Measurements from ENCODE around the gene KCNQ1. TPM values are rescaled to one million over a fixed set of nuclear protein-coding genes. Genes with fewer than 3 reads are reported as not detected.
"Not testable (repeated sequence)": the region's sequence is repeated elsewhere in the genome, so short reads cannot be mapped to it uniquely, and the experiment has no call there.

KCNQ1 gene
- total RNA-seq, 1 donor from 2014 or later, result 6.0 TPM

DNA sequence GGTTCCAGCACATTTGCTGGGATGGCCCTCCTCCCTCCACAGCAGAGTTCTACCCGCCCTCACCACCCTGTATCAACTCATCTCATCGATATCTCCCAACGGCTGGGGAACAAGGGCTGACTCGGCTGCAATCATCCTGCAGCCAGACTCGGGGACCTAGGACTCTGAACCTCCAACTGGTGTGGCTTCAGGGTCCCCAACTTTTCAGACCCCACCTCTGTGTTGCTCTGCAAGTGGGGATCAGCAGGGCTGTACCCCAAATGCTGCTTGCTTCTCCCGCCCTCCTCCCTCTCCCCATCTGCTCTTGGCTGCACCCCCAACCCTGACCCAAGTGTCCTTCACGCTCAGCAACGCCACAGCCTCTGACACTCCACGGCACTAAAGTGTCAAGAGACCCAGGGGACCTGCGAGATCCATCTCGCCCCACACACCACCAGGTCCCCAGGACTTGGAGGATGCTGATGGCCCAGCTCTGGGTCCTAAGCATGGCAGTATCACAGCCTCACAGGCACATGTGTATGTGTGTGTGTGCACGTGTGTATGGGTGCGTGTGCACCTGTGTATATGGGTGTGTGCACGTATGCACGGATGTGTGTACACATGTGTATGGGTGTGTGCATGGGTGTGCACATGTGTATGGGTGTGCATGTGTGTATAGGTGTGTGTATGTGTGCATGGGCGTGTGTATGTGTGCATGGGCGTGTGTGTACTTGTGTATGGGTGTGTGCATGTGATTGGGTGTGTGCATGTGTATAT is 26.4 kb downstream of the KCNQ1 start:
- intact Hi-C loops (cut with micrococcal nuclease), result no loop called here

DNA sequence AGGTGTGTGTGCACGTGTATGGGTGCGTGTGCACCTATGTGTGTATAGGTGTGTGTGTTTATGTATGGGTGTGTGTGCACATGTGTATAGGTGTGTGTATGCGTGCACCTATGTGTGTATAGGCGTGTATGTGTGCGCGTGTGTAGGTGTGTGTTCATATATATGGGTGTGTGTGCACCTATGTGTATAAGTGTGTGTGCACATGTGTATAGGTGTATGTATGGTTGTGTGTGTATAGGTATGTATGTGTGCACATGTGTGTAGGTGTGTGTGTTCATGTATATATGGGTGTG is 26.9 kb downstream of the KCNQ1 start:
- intact Hi-C loops (cut with micrococcal nuclease), result no loop called here

DNA sequence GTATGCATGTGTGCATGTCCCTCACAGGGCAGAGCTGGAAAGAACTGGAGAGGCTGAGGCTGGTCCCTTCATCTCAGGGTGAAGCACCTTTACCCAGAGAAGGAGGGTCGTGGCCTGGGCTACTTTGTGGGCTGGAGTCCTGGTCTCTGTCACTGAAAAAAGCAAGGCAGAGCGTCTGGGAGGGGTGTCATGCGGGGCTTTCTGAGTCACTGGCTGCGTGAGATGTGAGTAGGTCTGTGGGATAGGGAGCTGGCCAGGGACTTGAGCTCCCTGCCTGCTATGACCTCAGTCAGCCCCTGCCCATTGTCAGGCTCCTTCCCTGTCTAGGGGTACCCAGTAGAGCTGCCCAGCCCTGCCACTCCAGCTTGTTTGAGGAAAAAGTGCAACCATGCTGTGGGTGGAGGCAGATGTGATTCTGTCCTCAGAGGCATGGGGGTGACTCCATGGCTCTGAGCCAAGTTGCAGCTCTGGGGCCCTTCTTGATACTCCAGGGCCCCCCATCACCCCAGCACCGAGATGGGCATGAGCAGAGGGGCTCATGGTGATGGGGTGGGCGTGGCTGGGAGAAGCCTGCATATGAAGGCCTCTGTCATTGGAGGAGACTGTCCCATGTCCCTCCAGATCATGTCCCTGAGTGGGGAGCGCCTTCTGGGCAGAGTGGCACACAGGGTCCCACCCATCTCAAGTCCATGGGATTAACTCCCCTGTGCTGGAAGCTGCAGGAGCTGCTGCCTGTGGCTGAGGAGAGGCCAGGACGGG is 27.8 kb downstream of the KCNQ1 start:
- intact Hi-C loops (cut with micrococcal nuclease), result no loop called here

DNA sequence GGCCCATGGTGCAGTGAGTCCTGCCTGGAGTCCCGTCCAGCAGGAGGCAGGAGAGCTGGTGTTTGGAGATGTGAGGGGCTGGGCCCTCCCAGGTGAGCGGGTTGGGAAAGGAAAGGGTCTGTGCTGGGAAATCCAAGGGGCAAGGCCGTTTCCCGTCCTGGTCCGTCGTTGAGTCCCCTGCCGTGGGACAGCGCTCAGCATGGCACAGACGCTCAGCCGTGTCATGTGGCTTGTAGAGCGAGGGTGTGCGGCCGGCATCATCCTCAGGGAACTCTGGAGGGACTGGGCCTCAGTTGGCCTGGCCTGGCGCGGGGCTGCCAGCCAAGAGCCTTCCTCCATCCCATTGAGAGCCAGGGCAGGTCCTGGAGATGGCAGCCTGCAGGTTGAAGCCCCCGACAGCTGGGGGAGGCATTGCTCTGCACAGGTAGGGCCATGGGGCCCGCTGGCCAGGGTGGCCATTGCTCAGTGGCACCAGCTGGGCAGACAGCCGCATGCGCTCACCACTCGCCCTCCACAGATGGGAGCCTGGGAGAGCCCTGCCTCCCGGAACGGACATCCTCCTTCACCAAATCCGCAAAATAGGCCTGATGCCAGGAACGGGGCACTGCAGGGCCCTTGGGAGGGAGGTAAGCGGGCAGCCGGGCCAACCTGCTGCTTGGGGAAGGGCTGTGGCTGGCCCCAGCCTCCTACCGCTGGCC is 28.7 kb downstream of the KCNQ1 start:
- intact Hi-C loops (cut with micrococcal nuclease), result no loop called here

DNA sequence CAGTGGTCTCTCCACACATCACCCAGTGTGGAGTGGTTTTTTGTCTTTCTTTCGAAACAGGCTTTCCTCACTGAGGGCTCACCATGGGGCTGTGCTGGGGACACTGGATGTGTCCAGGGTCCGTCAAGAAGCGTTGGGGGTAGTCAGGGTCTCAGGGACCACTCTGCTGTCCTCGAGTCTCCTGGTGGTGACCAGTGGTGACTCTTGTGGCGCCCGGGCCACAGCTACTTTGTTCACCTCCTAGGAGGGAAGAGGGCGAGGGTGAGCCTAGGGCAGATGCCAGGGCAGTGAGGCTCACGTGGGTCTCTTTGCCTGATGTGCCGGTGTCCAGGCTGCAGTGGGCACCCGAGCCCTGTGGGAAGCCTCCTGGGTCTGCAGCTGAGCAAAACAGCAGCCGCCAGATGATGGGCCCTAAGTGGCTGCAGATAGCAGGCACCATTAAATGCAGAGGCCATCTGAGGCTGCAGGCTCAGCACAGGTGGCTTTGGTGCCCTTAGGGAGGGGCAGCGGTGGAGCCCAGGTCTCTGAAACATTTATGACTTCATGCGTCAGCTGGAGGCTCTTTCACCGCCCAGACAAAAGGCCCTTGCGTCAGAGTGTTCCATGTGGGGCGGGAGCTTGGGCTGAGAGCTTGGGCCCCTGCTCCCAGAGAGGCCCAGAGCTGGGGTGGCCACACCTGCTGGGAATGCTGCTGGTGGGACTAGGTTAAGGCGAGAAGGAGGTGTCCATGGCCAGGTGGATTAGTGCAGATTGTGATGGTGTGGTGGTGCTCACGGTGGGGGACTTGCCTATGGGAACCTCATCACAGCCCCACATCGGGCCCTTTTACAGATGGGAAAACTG is 29.5 kb downstream of the KCNQ1 start:
- intact Hi-C loops (cut with micrococcal nuclease), result no loop called here

DNA sequence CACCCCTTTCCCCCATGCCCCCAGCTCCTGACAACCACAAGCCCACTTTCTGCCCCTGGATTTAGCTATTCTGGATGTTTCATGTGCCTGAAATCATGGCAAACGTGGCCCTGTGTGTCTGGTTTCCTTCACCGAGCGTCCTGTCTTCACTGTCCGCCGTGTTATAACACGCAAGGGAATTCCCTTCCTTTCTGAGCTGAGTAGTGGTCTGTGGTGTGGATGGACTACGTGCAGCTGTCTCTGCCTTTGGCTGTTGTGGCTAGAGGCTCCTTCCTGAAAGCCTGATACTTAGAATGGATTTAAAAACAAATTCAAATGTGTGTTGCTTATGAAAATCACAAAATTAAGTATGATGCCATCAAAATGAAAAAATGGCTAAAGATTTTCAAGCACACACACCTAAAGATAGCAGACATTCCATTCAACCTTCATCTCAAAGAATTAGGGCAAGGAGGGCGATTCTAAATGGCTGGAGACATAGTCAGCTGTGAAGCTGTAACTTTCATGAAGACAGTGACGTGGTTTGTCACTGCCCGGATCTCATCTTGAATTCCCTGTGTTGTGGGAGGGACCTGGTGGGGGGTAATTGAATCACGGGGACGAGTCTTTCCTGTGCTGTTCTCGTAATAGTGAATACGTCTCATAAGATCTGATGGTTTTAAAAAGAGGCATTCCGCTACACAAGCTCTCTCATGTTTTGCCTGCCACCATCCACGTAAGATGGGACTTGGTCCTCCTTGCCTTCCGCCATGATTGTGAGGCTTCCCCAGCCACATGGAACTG is 30.5 kb downstream of the KCNQ1 start:
- intact Hi-C loops (cut with micrococcal nuclease), result no loop called here

DNA sequence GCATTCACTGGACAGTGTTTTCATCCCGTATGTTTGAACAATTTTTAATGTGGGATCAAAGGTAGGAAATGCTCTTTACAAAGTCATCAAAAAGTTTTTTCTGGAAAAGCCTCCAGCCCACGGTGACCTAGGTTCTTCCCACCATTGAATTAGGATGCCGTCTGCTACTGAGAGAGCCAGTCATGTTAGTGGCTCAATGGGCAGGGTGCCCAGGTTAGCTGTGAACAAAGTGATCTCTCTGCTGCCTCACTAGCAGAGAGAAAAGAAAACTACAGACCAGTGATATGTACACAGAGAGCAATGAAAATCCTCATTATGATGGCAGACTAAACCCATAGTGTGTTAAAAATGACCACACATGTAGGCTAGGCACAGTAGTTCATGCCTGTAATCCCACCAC is 32.4 kb downstream of the KCNQ1 start:
- intact Hi-C loops (cut with micrococcal nuclease), result no loop called here

DNA sequence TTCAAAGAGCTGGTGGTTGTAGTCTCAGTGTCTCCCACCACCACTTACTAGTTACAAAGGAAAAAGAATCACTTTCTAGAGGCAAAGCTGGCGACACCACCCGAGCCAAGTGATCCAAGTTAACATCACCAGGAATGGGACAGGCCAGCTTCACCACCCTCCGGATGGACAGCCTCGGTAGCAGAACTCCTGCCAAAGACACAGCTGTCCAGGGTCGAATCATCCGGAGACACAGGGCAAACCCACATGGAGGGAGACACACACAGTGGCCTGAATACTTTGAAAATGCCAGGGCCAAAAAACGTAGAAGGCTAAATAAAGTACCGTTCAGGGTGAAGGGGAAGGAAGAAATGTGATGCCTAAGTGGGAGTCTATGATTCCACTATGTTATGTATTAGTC is 33.1 kb downstream of the KCNQ1 start:
- intact Hi-C loops (cut with micrococcal nuclease), result no loop called here

DNA sequence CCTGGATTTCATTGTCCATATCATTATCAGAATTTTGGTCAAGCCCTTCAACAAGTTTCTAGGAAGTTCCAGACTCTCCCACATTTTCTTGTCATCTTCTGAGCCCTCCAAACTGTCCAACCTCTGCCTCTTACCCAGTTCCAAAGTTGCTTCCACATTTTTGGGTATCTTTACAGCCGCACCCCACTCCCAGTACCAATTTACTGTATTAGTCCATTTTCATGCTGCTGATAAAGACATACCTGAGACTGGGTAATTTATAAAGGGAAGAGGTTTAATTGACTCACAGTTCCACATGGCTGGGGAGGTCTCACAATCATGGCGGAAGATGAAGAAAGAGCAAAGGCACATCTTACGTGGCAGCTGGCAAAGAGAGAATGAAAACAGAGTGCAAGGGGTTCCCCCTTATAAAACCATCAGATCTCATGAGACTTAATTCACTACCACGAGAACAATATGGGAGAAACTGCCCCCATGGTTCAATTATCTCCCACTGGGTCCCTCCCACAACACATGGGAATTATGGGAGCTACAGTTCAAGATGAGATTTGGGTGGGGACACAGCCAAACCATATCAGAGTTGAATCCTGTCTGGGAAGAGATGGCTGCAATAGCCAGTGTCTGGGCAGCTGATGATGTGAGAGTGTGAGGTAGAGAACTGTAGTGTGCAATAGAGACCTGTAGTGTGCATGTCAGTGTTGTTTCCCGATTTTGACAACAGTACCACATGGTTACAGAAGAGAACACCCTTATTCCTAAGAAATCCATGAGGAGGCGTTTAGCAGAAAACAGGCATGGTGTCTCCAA is 35.5 kb downstream of the KCNQ1 start:
- intact Hi-C loops (cut with micrococcal nuclease), result not testable (repeated sequence)

DNA sequence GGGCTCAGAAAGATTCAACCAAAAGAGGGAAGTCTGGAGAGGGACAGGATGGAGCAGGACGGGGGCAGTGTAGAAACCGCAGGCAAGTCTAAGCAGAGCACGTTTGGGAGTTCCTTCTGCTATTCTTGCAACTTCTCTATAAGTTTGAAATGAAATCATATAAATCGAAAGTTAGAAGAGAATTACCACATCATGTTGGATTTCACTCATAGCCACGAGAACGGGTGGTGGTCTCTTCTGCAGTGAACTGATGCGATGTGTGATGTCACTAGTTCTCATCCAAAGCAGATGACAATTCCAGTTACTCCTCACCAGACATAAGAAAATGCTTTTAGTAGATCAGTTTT is 36.0 kb downstream of the KCNQ1 start:
- intact Hi-C loops (cut with micrococcal nuclease), result loop anchor here (1.0 kb wide), 1 partner anchor 14 kb away; no protein-coding TSS in a partner anchor

DNA sequence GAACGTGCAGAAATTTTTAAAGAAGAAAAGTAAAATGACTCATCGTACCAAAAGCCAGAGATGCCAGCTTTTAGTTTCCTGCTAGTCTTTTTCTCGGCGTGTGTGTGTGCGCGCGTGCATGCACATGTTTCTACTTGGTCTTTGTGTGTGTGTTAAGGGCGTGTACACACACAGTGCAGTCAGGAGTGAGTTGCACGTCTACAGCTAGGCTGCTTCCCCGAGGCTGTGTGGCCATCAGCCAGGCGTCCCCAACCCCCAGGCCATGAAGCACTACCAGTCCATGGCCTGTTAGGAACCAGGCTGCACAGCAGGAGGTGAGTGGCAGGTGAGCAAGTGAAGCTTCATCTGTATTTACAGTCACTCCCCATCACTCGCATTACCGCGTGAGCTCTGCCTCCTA is 36.4 kb downstream of the KCNQ1 start:
- intact Hi-C loops (cut with micrococcal nuclease), result loop anchor here (1.0 kb wide), 1 partner anchor 14 kb away; no protein-coding TSS in a partner anchor

DNA sequence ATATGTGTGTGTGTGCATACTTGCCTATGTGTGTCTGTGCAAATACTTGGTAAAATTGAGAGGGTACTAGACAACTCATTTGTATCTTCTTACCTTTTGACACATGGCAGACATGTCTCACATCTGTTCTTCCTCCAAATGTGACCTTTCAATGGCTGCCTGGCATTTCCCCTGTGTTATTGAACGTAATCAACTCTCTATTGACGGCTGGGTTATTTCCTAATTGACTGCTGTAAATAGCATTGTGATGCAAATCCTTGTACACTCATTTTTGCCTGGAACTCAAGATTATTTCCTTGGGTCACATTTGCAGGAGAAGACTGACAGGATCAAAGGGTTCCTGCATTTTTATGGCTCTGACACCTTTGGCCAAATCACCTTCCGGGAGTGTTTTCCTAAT is 37.4 kb downstream of the KCNQ1 start:
- intact Hi-C loops (cut with micrococcal nuclease), result no loop called here

DNA sequence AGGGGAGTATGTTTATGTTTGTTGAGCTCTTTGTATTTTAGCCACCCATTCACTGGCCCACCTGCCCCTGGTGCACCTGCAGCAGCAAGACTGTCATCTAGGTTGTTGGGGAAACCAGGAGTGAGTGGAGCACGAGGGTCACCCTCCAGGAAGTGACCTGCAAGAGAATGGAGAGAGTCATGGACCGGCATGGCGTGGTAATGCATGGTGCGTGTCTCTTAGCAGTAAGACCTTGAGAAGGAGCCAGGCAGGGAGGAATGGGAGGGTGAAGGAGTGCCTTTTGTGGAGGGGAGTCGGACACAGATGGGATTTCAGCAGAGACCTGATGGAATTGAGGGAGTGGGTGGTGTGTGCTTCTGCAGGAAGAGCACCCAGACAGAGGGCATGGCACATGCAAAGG is 37.9 kb downstream of the KCNQ1 start:
- intact Hi-C loops (cut with micrococcal nuclease), result no loop called here

DNA sequence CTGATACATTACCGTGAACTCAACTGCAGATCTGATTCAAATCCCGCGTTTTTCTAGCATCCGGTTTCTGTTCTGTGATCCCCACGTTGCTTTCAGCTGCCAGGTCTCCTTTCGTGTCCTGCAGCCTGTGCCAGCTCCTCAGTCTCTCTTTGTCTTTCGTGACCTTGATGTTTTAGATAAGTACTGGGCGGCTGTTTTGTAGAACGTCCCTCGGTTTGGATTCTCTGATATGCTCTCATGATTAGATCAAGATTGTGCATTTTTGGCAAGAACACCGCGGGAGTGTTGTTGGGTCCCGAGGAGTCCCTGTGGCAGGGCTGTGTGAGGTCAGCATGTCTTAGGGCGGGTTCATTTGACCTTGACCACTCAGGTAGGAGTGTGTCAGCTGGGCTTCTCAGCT is 38.6 kb downstream of the KCNQ1 start:
- intact Hi-C loops (cut with micrococcal nuclease), result no loop called here

DNA sequence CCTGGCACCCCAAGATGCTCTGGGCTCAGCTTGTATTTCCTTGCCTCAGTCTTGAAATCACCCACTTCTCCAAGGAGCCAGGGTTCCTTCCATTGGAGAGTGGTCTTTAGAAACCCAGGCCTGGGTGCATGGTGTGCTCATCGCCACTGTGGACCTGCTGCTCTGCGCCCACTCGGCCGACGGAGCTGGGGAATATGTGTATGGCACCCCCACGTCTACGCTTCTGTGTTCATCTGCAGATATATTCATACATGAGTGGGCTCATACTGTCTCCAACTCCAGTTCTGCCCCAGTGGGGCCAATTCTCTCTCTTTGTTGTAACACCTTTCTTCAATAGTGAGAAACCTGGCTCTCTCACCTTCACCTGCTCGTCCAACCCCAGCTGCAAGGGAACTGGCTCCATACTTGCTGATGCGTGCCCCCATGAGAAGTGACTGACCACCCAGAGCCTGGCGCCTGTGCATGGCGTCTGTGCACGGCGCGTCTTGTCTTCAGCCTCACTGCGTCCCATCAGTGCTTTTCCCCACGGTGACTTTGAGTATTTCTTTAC is 39.8 kb downstream of the KCNQ1 start:
- intact Hi-C loops (cut with micrococcal nuclease), result no loop called here

DNA sequence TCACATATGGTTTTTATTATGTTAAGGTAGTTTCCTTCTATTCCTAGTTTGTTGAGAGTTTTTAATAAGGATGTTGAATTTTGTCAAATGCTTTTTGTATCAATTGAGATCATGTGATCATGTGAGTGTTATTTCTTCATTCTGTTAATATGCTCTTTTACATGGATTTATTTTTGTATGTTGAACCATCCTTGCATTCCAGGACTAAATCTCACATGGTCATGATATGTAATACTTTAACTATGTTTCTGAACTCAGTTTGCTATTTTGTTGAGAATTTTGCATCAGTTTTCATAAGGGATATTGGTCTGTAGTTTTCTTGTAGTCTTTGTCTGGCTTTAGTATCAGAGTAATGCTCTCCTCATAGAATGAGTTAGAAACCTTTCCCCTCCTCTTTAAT is 43.2 kb downstream of the KCNQ1 start:
- intact Hi-C loops (cut with micrococcal nuclease), result no loop called here

DNA sequence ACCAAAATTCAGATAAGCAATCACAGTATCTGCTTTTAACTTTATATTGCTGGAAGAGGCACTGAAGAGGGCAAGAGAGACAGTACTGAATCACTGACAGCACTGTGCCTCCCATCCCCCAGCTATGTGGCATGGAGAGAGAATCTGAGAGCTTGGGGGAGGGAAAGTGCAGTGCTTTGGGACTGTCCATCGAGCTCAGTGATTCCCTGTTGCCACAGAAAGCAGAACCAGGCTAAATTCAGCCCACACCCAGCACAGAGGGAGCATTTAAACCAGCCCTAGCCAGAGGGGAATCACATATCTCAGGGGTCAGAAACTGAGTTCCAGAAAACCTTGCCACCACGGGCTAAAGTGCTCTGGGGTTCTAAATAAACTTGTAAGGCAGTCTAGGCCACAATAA is 44.3 kb downstream of the KCNQ1 start:
- intact Hi-C loops (cut with micrococcal nuclease), result no loop called here

DNA sequence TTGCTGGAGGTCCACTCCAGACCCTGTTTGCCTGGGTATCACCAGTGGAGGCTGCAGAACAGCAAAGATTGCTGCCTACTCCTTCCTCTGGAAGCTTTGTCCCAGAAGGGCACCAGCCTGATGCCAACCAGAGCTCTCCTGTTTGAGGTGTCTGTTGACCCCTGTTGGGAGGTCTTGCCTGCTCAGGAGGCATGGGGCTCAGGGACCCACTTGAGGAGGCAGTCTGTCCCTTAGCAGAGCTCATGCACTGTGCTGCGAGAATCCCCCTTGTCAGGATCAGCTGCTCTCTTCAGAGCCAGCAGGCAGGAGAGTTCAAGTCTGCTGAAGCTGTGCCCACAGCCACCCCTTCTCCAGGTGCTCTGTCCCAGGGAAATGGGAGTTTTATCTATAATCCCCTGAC is 53.1 kb downstream of the KCNQ1 start:
- intact Hi-C loops (cut with micrococcal nuclease), result not testable (repeated sequence)

DNA sequence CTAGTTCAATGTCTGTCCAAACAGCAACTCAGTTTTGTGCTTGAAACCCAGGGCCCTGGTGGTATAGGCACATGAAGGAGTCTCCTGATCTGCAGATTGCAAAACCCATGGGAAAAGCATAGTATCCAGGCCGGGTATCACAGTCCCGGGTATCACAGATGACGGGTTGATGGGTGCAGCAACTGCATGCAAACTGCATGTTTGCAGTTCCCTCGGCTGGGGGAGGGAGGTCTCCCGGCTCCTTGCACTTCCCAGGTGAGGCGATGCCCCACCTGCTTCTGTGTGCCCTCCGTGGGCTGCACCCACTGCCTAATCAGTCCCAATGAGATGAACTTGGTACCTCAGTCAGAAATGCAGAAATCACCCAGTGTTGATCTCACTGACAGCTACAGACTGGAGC is 53.9 kb downstream of the KCNQ1 start:
- intact Hi-C loops (cut with micrococcal nuclease), result no loop called here

Data from T-helper 2 cell treated with Interferon-gamma antibody and Interleukin-4, amounts not matched to agents 100 ng/mL and 5 ng/mL, for 36 hours (primary cell).